ENCODE results near the gene CELF4.

The CELF4 gene

GRCh38 chr18:37274309-37275236 lies 291.0 kb downstream of the CELF4 start:
- no peak for DNase-seq

DNA sequence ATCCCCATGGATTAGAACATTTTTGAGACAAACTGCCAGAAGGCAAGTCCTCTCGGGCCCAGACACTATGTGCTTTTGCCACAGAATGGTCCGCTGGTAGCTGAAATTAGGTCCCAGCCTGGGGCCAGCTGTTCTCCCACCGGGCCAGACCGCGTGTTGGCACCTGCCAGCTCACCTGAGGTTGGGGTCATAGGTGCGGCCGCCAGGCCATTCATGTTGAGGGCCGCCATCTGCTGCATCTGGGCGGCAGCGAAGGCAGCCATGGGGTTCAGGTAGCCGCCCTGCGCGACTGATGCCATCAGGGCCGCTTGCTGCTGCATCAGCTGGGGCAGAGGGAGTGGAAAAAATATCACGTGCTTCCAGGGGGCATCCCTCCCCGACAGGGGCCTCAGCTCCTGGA lies 292.8 kb downstream of the CELF4 start:
- DNase-seq, result no peak

DNA sequence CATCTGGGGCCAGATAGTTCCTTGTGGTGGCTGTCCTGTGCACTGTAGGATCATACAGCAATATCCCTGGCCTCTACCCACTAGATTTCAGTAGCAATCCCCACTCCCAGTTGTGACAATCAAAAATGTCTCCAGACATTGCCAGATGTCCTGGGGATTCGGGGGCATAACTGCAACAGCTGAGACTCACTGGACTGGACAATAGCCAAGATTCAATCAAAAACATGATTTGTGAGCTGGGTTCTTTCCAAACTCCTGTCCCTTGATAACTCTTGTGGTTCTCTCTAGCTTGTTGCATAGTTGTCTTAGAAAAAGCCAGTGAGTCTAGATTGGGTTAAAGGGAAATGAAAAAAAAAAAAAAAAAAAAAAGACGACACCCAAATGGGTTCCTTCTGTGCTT lies 293.4 kb downstream of the CELF4 start:
- DNase-seq, result no peak

- no peak for DNase-seq
Observed at GRCh38 chr18:37270666-37271052, 294.9 kb downstream of the CELF4 start.

- no peak for DNase-seq
Observed at GRCh38 chr18:37270038-37270665, 295.4 kb downstream of the CELF4 start.

- no peak for DNase-seq
Observed at GRCh38 chr18:37266290-37266689, 299.3 kb downstream of the CELF4 start.

DNA sequence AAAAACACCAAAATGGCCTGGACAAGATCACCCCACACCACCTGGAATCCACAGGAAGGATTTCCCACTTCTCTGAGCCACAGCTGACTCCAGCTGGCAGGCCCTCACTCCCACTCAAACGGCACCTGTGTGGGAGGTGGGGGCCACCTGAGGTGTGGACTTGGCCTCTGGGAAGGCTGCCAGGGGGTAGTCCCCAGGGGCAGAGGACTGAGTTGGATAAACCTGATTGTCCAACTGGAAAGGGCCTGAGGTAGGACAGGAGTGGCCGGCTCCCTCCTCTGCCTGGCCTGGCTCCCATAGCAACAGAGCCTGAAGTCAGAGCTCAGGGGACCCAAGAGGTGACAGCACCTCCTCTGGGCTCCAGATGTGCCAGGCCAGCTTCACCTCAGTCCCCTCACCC lies 300.2 kb downstream of the CELF4 start:
- no peak for DNase-seq

GRCh38 chr18:37264956-37265355 lies 300.6 kb downstream of the CELF4 start:
- no peak for DNase-seq

DNA sequence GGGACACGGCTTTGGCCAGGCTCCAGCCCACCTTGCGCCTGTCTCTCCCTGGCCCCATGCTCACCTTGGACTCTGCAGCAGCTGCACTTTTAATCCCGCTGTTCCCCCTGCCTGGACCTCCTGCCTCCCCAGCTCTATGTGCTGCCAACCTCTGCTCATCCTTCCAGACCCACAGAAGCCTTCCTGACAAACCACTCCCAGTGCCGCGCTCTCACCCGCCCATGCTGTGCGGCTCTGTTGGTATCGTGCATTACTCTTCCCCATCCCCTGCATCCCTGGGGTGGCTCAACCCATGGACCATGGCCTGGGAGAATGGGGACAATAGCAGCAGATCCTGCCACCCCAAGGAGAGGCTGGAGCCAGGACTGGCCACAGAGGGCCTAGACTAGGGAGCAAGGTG lies 303.6 kb downstream of the CELF4 start:
- no peak for DNase-seq

- no peak for DNase-seq
Observed at GRCh38 chr18:37261246-37261840, 304.3 kb downstream of the CELF4 start.

DNA sequence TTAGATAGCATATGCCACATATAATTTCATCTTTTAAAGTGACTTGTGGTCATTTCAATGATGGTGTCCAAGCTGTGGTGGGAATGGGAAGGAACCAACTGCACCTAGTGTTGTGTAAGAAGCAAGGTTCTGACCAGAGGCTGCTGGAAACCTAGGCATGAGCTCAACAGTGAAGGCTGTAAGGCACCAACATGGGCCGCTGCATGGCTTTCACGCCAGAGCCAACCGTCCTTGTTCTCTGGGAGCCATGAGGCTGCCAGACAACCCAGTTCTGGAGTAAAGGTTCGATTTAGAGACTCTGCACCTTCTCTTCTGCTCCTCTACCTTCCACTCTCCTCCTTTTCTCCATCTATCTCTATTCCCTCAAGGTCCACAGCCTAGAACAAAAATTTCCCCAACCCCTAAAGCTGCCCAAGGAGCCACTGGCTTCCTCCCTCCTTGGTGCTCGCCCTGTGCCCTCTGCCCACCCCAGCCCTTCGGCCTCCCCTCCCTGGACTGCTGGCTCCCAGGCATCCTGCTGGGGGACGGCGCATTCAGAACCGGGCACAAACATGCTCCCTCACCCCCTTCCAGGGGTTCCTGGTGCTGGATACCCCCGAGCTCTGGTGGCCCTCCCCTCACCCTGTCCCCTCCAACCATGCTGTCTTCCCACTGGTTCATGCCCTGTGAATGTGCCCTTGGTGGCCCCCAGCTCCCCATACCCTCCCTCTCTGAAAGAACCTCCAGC lies 305.1 kb downstream of the CELF4 start:
- no peak for DNase-seq

- no peak for DNase-seq
Observed at GRCh38 chr18:37259711-37260110, 305.9 kb downstream of the CELF4 start.

- no peak for DNase-seq
Observed at GRCh38 chr18:37258819-37259218, 306.8 kb downstream of the CELF4 start.

DNA sequence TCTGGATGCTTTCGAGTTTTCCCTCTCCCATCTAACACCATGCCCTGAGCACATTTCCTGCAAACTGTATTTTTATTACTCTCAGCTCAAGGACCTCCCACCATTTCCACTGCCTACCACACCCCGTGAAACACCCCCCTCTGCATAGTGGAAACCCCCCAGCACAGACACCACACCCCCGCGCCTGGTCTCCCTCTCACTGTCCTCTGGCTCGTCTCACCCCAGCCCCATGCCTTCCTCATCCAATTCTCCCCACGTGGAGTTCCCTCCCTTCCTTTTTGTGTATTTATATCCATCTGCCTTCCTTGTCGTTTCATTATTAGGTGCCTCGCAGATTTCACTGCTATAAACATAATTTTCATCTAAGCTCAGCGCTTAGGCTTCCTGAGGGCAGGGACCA lies 307.5 kb downstream of the CELF4 start:
- no peak for DNase-seq

GRCh38 chr18:37254973-37255372 lies 310.6 kb downstream of the CELF4 start:
- no peak for DNase-seq

- DNase-seq, result no peak
Observed at GRCh38 chr18:37254236-37254754, 311.3 kb downstream of the CELF4 start.

GRCh38 chr18:37253394-37254235 lies 312.0 kb downstream of the CELF4 start:
- no peak for DNase-seq

- DNase-seq, result no peak
Observed at GRCh38 chr18:37252854-37253393, 312.7 kb downstream of the CELF4 start.

GRCh38 chr18:37252342-37252741 lies 313.3 kb downstream of the CELF4 start:
- DNase-seq, result no peak

DNA sequence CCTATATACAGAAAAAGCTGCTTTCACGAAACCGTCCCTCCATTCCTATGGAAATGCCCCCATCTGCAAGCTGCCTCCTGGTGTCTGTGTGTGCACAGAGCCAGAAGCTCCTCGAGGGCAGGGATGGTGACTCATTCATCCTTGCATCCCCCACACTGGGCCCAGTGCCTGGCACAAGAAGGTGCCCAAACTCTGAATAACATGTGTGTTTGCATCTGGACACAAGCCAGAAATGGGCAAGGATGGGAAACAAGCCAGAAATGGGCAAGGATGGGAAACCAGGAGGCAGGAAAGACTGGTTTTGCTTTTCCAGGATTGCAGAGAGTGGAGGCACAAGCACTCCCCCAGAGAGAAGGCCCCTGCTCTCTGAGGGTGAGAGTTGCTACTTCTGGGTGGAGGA lies 313.9 kb downstream of the CELF4 start:
- no peak for DNase-seq

DNA sequence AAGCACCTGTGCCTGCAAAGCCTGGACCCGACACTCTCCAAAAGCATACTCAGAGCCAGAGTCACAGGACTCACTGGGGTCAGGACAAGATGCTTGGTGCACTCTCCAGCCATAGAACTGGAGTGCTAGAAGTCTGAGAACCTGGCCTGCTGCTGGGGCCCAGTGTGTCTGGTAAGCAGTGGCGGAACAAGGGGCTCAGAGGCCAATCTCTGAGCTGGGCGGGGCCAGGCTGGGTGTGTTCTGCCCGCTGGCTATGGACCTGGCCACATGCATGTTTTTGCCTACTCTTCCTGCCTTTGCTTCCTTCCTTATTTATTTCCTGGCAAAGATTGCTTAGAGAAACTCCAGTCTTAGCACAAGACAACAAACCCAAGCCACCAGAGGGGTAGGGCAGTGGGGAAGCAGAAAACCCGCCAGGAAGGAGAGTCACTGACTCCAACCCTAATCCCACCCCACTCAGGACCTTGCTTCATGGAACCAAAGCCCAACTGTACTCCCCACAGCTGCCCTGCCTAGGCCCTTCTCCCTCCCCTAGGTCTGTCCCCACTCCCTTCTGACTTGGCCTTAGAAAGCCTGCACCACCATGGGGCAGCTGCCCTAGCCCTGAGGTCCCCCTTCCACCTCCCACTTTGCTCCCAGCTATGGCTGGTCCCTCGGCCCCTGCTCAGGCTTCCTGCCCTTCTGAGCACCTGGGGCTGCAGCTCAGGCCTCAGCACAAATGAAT lies 315.5 kb downstream of the CELF4 start:
- no peak for DNase-seq
